GM23338 (cell line): Measurements from ENCODE around the gene ADORA3.

Experiments used
- CREB1 ChIP-seq: fragments of 250-450 bp; sonication (Bioruptor Pico); IDR thresholded peaks from 2 replicates; pipeline ENCODE4 v1.5.0; 2020; ENCODE audit warnings: low read depth, mild to moderate bottlenecking, moderate library complexity
- EZH2 ChIP-seq: fragments of 200-600 bp; sonication (generic); IDR thresholded peaks from one replicate; pipeline ENCODE4 v1.8.0; 2017; ENCODE audit warnings: antibody characterized with exemption, mild to moderate bottlenecking, low read depth; ENCODE audit not compliant: unreplicated experiment
- POLR2AphosphoS5 ChIP-seq: IDR thresholded peaks from 2 replicates; pipeline ENCODE4 v1.6.1; 2016; ENCODE audit warnings: antibody characterized with exemption, low read depth
- REST ChIP-seq: IDR thresholded peaks from one replicate; pipeline ENCODE4 v1.6.1; 2018; ENCODE audit warnings: antibody characterized with exemption; ENCODE audit not compliant: unreplicated experiment
- TF ChIP-seq, protein P1 (sequence below), 2 experiments: fragments of 200-600 bp in 1 of 2; sonication (generic) in 1 of 2; conservative IDR thresholded peaks; 2 replicates each; pipeline versions ENCODE4 v1.5.1 to v1.6.1; 2016 to 2017; ENCODE audit warnings: antibody characterized with exemption in 2 of 2, low read depth in 2 of 2, mild to moderate bottlenecking in 2 of 2, moderate library complexity in 1 of 2

DNA sequence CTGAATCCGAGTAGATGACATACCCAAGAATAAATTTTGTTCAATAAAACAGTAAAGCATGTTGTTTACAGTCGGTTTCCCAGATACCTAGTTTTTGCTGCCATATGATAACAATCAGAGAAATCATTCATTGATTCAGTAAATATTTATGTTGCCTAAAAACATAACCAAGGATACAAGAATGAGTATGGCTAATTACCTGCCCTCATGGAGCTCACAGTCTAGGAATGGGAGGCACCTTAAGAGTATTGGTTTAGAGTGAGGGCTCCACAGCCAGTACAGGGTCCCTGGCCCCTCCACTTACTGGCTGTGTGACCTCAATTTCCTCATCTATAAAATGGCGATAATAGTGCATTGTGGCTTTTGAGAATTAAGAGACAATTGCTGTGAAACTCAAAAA lies 53.2 kb downstream of the ADORA3 start:
- TF ChIP-seq, protein P1, sequence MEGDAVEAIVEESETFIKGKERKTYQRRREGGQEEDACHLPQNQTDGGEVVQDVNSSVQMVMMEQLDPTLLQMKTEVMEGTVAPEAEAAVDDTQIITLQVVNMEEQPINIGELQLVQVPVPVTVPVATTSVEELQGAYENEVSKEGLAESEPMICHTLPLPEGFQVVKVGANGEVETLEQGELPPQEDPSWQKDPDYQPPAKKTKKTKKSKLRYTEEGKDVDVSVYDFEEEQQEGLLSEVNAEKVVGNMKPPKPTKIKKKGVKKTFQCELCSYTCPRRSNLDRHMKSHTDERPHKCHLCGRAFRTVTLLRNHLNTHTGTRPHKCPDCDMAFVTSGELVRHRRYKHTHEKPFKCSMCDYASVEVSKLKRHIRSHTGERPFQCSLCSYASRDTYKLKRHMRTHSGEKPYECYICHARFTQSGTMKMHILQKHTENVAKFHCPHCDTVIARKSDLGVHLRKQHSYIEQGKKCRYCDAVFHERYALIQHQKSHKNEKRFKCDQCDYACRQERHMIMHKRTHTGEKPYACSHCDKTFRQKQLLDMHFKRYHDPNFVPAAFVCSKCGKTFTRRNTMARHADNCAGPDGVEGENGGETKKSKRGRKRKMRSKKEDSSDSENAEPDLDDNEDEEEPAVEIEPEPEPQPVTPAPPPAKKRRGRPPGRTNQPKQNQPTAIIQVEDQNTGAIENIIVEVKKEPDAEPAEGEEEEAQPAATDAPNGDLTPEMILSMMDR (conservative IDR thresholded peaks at IDR 0.05; ENCODE audit: low read depth in 2 of 2), result no peak
- no peak for TF ChIP-seq EZH2
- no peak for TF ChIP-seq REST
- TF ChIP-seq CREB1 (CRISPR knock-in tag), result no peak
- no peak for TF ChIP-seq POLR2AphosphoS5
